HFF-Myc (cell line): ENCODE data around the gene SRR.

Source experiments
- DNase-seq: peaks from one replicate; pipeline ENCODE4 v3.0.0-alpha.2; 2011; ENCODE audit warnings: low read depth; ENCODE audit errors: extremely low read depth
- H3K4me3 ChIP-seq: replicated peaks from 2 replicates; pipeline ENCODE4 v1.5.1; 2011; ENCODE audit warnings: low read depth, mild to moderate bottlenecking, control low read depth, low read length
- TF ChIP-seq, protein P1 (sequence below): IDR thresholded peaks from 2 replicates; pipeline ENCODE4 v1.5.1; 2012; ENCODE audit warnings: mild to moderate bottlenecking, low read depth, low read length, control low read depth; ENCODE audit errors: missing control alignments

SRR gene

DNA sequence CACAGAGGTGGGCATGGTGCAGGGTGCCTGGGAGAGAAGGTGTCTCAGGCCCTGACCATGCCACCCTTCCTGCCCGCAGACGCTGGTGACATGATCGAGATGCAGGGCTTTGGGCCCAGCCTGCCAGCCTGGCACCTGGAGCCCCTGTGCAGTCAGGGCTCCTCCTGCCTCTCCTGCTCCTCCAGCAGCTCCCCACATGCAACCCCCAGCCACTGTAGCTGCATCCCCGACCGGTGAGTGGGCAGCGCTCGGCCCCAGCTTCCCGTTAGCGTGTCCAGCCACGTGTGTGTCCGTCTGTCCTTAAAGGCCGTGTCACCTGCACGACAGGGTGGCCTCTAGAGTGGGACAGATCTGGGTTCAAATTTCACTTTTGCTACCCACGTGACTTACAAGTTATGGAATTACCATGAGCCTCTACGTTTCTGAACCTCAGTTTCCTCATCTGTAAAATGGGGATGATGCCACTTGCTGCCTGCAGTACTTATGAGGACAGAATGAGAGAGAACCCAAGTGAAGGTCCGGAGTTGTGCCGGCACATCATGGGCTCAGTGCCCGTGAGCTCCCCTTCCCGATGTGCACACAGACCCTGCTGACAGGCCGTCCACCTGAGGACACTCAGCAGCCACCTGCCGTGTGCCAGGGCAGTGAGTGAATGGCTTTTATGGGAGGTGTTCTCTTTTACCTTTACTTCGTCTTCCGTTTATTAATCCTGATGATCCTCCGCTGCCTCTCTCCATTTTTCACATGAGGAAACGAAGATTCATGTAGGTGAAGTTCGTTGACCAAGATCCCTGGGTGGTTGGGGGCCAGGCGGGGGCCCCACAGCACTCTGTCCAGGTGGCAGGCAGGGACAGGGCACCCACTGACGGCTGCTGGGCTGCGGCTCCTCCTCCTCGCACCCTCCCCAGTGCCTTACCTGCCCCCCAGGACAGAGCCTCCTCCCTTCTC is 67.7 kb downstream of the SRR start:
- TF ChIP-seq, protein P1, sequence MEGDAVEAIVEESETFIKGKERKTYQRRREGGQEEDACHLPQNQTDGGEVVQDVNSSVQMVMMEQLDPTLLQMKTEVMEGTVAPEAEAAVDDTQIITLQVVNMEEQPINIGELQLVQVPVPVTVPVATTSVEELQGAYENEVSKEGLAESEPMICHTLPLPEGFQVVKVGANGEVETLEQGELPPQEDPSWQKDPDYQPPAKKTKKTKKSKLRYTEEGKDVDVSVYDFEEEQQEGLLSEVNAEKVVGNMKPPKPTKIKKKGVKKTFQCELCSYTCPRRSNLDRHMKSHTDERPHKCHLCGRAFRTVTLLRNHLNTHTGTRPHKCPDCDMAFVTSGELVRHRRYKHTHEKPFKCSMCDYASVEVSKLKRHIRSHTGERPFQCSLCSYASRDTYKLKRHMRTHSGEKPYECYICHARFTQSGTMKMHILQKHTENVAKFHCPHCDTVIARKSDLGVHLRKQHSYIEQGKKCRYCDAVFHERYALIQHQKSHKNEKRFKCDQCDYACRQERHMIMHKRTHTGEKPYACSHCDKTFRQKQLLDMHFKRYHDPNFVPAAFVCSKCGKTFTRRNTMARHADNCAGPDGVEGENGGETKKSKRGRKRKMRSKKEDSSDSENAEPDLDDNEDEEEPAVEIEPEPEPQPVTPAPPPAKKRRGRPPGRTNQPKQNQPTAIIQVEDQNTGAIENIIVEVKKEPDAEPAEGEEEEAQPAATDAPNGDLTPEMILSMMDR, result no peak
- DNase-seq, result no peak
- no peak overlapping the region for H3K4me3 ChIP-seq

DNA sequence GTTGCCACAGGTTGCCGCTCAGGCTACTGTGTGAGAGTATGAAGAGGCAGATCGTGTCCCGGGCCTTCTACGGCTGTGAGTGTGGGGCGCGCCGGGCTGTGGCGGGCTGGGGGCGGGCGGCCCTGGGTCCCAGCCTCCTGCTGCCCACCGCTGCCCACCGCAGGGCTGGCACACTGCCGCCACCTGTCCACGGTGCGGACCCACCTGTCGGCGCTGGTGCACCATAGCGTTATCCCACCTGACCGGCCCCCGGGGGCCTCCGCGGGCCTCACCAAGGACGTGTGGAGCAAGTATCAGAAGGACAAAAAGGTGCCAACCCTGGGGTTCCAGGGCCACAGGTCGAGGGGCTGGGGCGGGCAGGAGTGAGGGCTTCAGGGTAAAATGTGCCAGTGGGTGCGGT is 68.4 kb downstream of the SRR start:
- no peak for DNase-seq
- TF ChIP-seq, protein P1, result no peak
- no peak overlapping the region for H3K4me3 ChIP-seq

DNA sequence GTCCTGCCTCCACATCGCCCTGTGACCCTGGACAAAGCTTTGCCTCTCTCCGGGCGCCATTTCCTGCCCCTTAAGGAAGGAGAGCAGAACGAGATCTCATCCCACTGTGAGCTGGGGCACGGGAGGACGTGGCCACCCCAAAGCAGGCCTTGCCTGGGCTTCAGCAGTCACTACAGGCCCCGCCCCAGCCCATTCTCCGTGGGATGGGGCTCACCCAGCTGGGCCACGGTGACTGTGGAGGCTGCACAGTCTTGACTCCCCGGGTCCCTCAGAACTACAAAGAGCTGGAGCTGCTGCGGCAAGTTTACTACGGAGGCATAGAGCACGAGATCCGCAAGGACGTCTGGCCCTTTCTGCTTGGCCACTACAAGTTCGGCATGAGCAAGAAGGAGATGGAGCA is 68.9 kb downstream of the SRR start:
- TF ChIP-seq, protein P1, result no peak
- no peak overlapping the region for H3K4me3 ChIP-seq
- DNase-seq, result no peak

DNA sequence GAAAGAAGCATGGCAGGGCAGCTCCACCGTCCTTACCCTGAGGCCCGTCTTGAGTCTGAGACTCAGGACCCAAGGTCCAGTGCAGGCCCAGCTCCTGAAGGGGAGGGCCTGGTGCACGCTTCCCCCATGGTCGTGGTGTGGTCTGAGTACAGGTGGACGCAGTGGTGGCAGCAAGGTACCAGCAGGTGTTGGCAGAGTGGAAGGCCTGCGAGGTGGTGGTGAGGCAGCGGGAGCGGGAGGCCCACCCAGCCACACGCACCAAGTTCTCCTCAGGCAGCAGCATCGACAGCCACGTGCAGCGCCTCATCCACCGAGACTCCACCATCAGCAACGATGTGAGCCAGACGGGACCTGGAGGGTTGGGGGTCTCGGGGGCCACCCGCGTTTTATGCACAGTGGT is 69.4 kb downstream of the SRR start:
- TF ChIP-seq, protein P1, result no peak
- DNase-seq, result no peak
- no peak overlapping the region for H3K4me3 ChIP-seq
